Activated effector memory CD4-positive, alpha-beta T cell treated with anti-CD3 and anti-CD28 coated beads, Interleukin-2, amount 50 U/mL, for 16 hours (primary cell): Measurements from ENCODE around the gene SPEF1.

Experiments used
- DNase-seq: peaks from one replicate; pipeline ENCODE4 v3.0.0-alpha.2; 2020

Gene SPEF1

GRCh38 chr20:3728354-3728753, 52.9 kb downstream of the SPEF1 start:
- DNase-seq: no peak
